ENCODE measurements around the gene ECSIT.

ECSIT gene

DNA sequence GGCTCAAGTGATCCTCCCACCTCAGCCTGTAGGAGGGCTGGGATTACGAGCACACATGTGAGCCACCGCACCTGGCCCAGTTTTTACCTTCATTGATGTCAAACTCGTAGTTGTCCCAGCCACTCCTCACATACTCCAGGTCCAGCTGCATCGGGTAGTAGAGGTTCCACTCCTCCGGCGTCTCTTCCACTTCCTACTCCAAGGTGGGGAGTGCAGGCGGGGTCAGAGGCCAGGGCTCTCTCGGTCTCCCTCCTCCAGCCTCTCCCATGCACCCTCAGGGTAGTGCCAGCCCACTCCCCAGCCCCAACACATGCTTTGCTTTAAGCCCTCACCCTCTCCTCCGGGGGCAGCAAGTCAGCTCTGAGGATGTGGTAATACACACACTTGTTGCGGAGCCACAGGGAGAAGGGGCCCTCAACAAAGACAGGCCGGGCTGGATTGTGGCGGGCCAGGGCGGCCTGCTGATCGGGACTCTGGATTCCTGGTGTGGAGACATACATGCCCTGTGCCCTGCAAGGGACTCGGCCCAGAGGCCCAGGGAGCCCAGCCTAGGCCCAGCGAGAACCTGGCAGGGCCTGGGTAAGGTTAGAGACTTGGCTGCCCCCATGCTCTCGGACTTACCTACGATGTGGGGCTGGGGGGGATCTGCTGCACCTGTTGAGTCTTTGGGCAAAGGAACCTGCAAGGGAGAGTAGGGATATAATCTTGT, 21.4 kb downstream of the ECSIT start:
- no peak for DNase-seq
- intact Hi-C loops (cut with DNase I; ENCODE audit: low total_unique reads), result no loop called here
- peaks cover 0 to 10% (median 7%) of the 10 kb centered on the region in 4 donors for H3K4me1 ChIP-seq
- H3K27me3 ChIP-seq, result no peaks in the 10 kb centered on the region
- no peaks in the 10 kb centered on the region for H3K9me3 ChIP-seq
- H3K4me3 ChIP-seq, result no peak overlapping the region
- peaks cover under 1 to 33% (median 12%) of the 10 kb centered on the region in 3 donors for H3K36me3 ChIP-seq
- no peak overlapping the region for H3K27ac ChIP-seq
- TF ChIP-seq, protein P1, sequence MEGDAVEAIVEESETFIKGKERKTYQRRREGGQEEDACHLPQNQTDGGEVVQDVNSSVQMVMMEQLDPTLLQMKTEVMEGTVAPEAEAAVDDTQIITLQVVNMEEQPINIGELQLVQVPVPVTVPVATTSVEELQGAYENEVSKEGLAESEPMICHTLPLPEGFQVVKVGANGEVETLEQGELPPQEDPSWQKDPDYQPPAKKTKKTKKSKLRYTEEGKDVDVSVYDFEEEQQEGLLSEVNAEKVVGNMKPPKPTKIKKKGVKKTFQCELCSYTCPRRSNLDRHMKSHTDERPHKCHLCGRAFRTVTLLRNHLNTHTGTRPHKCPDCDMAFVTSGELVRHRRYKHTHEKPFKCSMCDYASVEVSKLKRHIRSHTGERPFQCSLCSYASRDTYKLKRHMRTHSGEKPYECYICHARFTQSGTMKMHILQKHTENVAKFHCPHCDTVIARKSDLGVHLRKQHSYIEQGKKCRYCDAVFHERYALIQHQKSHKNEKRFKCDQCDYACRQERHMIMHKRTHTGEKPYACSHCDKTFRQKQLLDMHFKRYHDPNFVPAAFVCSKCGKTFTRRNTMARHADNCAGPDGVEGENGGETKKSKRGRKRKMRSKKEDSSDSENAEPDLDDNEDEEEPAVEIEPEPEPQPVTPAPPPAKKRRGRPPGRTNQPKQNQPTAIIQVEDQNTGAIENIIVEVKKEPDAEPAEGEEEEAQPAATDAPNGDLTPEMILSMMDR (IDR thresholded peaks at IDR 0.05), result no peak

DNA sequence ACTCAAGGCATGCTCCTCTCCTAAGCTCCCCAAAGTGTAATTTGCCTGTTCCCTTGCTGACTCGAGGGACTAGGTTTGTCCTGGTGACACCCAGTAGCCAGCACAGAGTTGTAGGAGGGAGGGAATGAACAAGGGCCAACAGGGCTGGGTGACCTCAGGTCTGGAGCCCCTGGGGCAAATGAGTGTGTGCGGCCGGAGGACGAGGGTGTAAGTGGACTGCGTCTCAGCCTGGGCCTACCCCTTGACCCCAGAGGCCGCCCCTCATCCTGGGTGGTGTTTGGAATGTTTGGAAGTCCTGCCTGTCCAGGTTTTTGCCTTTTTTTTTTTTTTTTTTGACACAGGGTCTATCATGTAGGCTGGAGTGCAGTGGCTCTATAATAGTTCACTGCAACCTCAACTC, 22.0 kb downstream of the ECSIT start:
- no peak for DNase-seq
- intact Hi-C loops (cut with DNase I; ENCODE audit: low total_unique reads), result no loop called here
- H3K4me1 ChIP-seq, result peaks cover 0 to 10% (median 7%) of the 10 kb centered on the region in 4 donors

DNA sequence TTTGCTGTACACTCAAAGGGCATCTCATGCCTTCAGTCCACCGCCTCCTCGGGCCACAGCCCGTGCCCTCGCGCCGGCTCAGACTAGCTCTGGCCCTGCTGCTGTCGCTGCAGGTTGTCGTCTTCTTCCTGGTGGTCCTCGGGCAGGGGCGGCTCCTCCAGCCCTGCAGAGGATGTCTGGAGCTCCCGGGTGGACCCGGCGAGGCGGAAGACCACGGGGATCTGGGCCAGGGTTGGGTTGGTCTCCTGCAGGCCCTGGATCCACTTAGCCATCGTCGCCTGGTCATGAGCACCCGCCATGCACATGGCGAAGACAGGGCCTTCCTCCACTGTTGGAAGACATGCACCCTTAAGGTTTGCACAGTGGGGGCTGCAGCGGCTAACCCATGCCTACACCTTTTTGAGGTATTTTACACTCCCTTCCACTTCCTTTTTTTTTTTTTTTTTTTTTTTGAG, 22.8 kb downstream of the ECSIT start:
- H3K4me3 ChIP-seq, result peak overlapping the region; percentile 75 to 92
- intact Hi-C loops (cut with DNase I; ENCODE audit: low total_unique reads), result no loop called here
- TF ChIP-seq, protein P1 (IDR thresholded peaks at IDR 0.05), result no peak
- no peak for DNase-seq
- peaks cover 0 to 10% (median 7%) of the 10 kb centered on the region in 4 donors for H3K4me1 ChIP-seq
- H3K36me3 ChIP-seq, result peaks cover 0 to 30% (median 2%) of the 10 kb centered on the region in 3 donors
- H3K27ac ChIP-seq, result peak overlapping the region; percentile 91 to 97
- no peaks in the 10 kb centered on the region for H3K27me3 ChIP-seq
- H3K9me3 ChIP-seq, result no peaks in the 10 kb centered on the region

More for the DNA sequence above, 22.0 kb downstream of the ECSIT start:
- H3K27ac ChIP-seq, result no peak overlapping the region
- H3K36me3 ChIP-seq, result peaks cover 0 to 31% (median 6%) of the 10 kb centered on the region in 3 donors
- TF ChIP-seq, protein P1 (IDR thresholded peaks at IDR 0.05), result no peak
- H3K27me3 ChIP-seq, result no peaks in the 10 kb centered on the region
- no peak overlapping the region for H3K4me3 ChIP-seq
- H3K9me3 ChIP-seq, result no peaks in the 10 kb centered on the region

DNA sequence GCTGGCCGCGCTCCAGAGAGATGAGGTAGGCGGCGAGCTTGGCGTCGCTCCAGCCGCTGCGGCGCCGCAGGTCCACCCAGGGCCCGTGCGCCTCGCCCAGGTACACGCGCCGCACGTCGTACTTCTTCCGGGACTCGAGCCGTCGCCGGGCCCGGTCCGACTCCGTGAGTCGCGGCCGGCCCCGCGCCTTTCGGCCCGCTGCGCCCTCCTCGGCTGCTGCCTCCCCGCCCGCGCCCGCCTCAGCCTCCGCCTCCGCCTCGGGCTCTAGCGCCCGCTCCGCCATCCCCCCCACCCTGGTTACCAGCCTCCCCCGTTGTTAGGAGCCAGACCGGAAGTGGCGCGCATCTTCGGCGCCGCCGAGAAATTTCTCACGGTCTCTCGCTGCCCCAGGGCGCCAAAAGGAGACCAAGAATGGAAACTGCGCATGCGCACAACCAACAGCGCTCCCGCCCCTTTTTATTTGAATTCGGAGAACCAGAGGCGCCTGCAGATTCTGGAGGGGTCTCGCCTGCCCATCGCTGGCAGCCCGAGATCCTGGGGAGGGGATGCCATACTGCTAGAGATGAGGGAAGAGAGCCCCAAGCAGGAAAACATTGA, 23.3 kb downstream of the ECSIT start, which contains the start of gene ZNF653:
TSS of gene ZNF653 (minus strand) at position 336 of the 597 bp plus-strand sequence. CDS start at position 283, 53 bp downstream.
- H3K9me3 ChIP-seq, result no peaks in the 10 kb centered on the region
- TF ChIP-seq, protein P1 (IDR thresholded peaks at IDR 0.05), result no peak
- intact Hi-C loops (cut with DNase I; ENCODE audit: low total_unique reads), result no loop called here

DNA sequence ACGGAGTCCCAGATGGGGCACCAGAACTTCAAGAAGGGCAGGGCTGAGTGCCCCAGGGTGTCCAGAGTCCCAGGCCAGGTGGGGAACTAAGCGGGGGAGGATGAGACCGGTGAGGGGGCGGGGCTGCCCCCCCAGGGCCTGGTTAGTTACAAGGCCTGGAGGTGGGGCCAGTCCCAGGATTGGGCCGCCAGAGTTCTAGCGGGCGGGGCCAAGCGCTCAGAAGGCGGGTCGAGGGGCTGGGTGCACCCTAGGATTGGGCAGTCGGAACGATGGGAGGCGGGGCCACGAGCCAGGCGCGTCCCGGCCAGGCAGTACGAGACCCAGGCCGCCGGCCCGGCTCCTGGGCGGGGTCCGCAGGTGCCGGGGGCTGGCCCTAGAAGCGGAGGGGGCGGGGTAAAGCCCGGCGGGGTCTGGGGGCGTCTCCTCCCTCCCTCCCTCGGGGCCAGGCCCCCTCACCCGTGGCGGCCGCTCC, 23.9 kb downstream of the ECSIT start:
- peak; percentile 96 to 98 for DNase-seq
- H3K27ac ChIP-seq, result peak overlapping the region; percentile 91 to 97
- H3K36me3 ChIP-seq, result peaks cover 0 to 32% (median 0%) of the 10 kb centered on the region in 3 donors
- H3K27me3 ChIP-seq, result no peaks in the 10 kb centered on the region
- intact Hi-C loops (cut with DNase I; ENCODE audit: low total_unique reads), result no loop called here
- H3K9me3 ChIP-seq, result no peaks in the 10 kb centered on the region
- H3K4me3 ChIP-seq, result peak overlapping the region; percentile 75 to 92
- TF ChIP-seq, protein P1 (IDR thresholded peaks at IDR 0.05), result no peak
- H3K4me1 ChIP-seq, result peaks cover 0 to 10% (median 7%) of the 10 kb centered on the region in 4 donors

More for the DNA sequence above, 23.3 kb downstream of the ECSIT start, which contains the start of gene ZNF653:
- Histone ChIP-seq H3K4me3 (peak within 1 kb of the TSS; percentile 75 to 92), H3K27me3 (no peaks in the 10 kb centered on the region), H3K36me3 (peaks cover 0 to 30% (median 0%) of the 10 kb centered on the region in 3 donors), H3K27ac (peak within 1 kb of the TSS; percentile 91 to 97), H3K4me1 (peaks cover 0 to 10% (median 7%) of the 10 kb centered on the region in 4 donors)
- peak; percentile 90 to 96 for DNase-seq

Data from tibial artery (tissue), 4 donors.